ENCODE data around the gene TROAP. TPM values are rescaled to one million over a fixed set of nuclear protein-coding genes. Genes with fewer than 3 reads are reported as not detected.
A peak's percentile ranks its signal among the peaks of the same experiment; 100 is the strongest.
"Not testable (repeated sequence)": the region's sequence is repeated elsewhere in the genome, so short reads cannot be mapped to it uniquely, and the experiment has no call there.

TROAP gene
- total RNA-seq, 1 experiment from 2014 or later: 35.2 TPM

GRCh38 chr12:49366096-49366651, 43.1 kb downstream of the TROAP start:
- DNase-seq (ENCODE audit: extremely low read depth, low read depth): no peak

DNA sequence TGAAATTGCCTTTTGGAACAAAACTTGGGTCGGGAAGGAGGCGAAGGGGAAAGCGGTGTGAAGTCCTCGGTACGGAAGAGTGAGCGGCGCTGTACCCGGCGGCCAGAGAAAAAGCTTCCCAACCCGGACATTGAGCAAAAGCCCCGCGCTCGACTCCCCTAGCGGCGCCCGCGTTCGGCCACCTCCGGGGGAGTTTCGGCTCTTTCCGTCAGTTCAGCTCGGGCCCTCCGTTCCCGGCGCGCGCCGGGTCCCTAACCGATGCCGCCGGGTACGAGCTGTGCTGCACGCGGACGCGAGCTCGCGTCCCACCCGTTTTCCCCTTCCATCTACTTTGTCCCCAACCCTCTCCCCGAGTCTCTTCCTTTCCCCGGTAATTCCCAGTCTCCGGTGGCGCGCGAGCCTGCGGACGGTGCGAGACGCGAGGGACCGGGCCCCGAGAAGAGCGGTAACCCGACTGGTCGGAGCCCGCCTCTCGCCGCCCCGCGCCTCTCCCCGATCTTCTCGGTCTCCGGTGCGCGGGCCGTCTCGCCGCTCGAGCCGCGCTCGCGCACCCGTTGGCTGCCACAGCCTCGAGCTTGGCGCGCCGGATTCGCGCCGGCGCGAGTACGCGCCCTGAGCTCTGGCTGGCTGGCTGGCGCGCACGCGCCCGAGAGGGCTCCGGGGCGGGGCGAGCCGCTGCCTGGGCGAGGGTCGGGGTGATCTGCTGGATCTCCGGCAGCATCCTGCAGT, 43.8 kb downstream of the TROAP start:
- DNase-seq (ENCODE audit: extremely low read depth, low read depth): peak; percentile 95

DNA sequence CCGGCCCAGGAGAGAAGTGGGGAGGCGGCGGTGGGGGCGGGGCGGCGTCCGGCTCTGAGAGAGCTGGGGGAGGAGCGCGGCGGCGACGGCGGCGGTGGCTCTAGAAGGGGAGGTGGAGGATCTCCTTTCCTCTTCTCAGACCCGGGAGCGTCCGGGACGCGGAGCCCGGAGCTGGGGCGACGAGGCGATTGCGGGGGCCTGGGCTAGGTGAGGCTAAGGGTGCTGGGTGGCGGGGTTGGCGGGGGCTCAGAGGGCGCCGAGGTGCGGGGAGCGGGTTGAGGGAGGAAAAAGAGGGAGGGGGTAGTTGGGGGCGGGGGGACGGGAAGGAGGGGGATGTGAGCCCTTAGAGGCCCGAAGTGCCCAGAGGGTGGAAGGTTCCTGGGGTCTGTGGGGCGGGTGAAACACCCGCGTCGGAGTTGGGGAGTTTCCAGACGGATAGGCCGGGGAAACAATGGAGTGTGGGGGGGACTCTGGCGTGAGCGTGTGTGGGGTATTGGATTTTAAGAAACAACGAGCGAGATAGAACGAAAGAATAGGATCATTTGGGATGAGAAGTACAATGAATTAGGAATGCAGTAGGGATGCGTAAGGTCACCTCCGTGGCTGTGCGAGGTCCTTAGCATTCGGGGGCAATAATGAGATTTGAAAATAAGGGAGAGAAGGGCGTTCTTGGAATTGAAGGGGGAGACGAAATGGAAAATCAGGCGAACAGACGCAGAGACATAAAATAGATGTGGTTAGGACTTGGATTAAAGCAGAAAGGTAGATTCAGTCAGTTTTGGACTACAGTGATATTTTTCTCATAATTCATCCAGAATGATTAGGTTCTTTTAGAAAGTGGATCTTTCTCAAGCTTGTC, 44.6 kb downstream of the TROAP start, which contains the start of gene SPATS2:
Gene SPATS2, plus strand, starts transcription at position 82 of the 859 bp plus-strand sequence. CDS start 93,551 bp downstream, outside the sequence.
- DNase-seq (ENCODE audit: extremely low read depth, low read depth): no peak

DNA sequence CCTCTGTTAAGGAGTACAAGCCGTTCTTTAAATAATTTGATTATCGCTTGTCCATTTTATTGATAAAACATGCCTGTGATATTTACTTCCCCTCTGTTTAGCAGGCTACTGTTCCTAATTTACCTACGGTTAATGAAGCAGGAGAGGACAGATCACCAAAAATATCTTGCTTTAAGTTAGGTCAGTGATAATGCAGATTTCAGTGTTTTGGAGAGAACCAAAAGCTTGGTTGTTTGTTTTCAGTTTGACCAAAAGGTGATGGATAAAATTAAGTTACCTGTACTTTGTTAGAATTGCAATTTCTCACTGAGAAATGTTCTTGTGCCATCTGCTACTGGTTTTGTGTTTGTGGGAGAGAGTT, 45.2 kb downstream of the TROAP start:
- DNase-seq (ENCODE audit: extremely low read depth, low read depth): no peak

DNA sequence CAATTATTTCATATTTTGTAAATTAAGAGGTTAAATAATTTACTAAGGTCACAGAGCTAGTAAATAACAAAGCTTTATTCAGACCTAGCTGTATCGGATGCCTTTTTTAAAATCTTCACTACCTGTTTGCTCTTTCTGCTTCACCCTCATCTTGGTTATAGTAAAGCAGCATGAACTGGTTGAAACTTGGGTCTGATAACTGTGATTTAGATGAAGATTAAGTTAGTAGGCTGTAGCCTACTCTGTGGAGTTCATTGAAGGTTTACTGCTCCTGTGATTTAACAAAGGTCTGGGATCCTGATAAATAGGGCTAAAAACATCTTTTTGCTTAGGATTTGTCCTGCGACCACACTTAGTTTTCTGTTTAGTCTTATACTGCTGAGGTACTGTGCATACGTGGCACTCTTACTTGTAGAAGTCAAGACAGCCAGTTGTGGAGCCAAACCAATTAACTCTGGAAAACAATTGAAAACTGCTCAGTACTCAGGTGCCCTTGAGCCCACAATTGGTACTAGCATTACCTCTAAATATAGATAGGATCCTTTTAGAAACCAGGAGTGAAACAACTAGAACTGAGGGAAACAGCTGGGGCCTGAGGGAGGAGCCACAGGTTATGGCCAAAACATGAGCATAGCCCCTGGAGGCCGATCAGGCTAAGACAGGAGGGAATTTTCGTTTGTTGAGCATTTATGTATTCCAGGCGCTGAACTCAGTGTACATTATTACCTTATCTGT, 46.5 kb downstream of the TROAP start:
- DNase-seq (ENCODE audit: extremely low read depth, low read depth): peak; percentile 41

- no peak for DNase-seq (ENCODE audit: extremely low read depth, low read depth)
These were observed 47.5 kb downstream of the TROAP start for GRCh38 chr12:49370539-49370938.

DNA sequence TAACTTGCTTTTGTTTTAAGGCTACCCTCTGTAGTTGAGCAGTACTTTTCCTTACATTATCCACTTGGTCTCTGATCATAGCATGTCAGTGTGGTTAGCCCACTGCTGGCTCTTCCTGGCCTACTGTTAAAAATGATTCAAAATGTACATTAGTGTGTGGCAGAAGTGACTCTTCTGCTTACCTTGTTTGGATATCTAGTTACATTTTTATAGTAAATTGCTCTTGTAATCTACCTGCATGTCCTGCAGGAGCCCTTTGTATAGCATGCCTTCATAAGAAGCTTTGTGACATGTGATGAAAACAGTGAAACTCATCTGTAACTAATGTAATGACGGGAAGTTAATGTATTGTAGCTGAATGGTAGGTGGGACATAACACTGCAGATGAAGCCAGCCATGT, 52.4 kb downstream of the TROAP start:
- no peak for DNase-seq (ENCODE audit: extremely low read depth, low read depth)

DNA sequence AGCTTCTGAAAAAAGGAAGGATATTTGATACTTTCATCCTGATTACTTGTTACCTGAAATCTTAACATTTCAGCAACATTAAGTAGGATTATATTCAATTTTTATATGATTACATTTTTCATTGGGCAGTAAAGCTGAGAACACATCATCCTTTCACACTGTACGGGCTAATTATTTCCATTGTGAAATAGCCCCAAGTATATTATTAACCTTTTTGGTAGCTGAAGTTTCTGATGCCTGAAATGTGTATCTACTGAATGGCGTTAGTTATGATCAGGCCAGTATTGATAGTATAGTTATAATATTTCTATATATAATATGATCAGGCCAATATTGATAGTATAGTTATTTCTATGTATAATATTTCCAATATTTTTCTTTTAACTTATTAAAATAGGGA, 54.3 kb downstream of the TROAP start:
- no peak for DNase-seq (ENCODE audit: extremely low read depth, low read depth)

DNA sequence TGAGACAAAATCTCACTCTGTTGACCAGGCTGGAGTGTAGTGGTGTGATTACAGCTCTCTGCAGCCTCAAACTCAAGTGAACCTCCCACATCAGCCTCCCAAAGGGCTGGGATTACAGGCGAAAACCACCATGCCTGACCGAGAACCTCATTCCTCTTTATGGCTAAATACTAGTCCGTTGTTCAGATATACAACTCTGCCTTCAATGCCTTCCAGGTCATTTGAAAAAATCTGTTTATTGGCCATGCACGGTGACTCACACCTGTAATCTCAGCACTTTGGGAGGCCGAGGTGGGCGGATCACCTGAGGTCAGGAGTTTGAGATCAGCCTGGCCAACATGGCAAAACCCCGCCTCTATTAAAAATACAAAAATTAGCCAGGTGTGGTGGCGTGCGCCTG, 57.1 kb downstream of the TROAP start:
- DNase-seq (ENCODE audit: extremely low read depth, low read depth): not testable (repeated sequence)

Other genes starting within 250 kb of the TROAP start
- 0.07 TPM in 1 of 2 replicates, not detected in the other for gene DHH, start 228.5 kb upstream of the TROAP start, total RNA-seq (2014; rRNA removed; shearing (Covaris generic))
- gene LMBR1L, start 212.4 kb upstream of the TROAP start, total RNA-seq (2014; rRNA removed; shearing (Covaris generic)): 34.0 and 35.6 TPM in 2 replicates
- 1,553 and 1,790 TPM in 2 replicates for gene TUBA1B, start 191.9 kb upstream of the TROAP start, total RNA-seq (2014; rRNA removed; shearing (Covaris generic))
- 216 and 232 TPM in 2 replicates for gene TUBA1A, start 134.2 kb upstream of the TROAP start, total RNA-seq (2014; rRNA removed; shearing (Covaris generic))
- gene TUBA1C, start 58.2 kb upstream of the TROAP start, total RNA-seq (2014; rRNA removed; shearing (Covaris generic)): 618 and 693 TPM in 2 replicates
- 1.7 and 3.4 TPM in 2 replicates for gene PRPH, start 28.1 kb upstream of the TROAP start, total RNA-seq (2014; rRNA removed; shearing (Covaris generic))
- 0.50 and 0.55 TPM in 2 replicates for gene C1QL4, start 13.9 kb downstream of the TROAP start, total RNA-seq (2014; rRNA removed; shearing (Covaris generic))
- 1.7 and 2.2 TPM in 2 replicates for gene DNAJC22, start 23.6 kb downstream of the TROAP start, total RNA-seq (2014; rRNA removed; shearing (Covaris generic))
- gene SPATS2, start 44.2 kb downstream of the TROAP start, total RNA-seq (2014; rRNA removed; shearing (Covaris generic)): 29.3 and 30.4 TPM in 2 replicates
- gene KCNH3, start 215.8 kb downstream of the TROAP start, total RNA-seq (2014; rRNA removed; shearing (Covaris generic)): 0.32 and 0.49 TPM in 2 replicates
- gene MCRS1, start 244.9 kb downstream of the TROAP start, total RNA-seq (2014; rRNA removed; shearing (Covaris generic)): 56.3 and 57.6 TPM in 2 replicates

Data from NCI-H460 (cell line).